Fibroblast of lung (primary cell): ENCODE measurements around the gene MAN1A1. TPM values are rescaled to one million over a fixed set of nuclear protein-coding genes. Genes with fewer than 3 reads are reported as not detected.
A peak's percentile ranks its signal among the peaks of the same experiment; 100 is the strongest.

ENCODE experiments used
- DNase-seq, 2 donors: peaks; one replicate each; pipeline versions ENCODE4 v3.0.0 to v3.0.0-alpha.2; 2010; ENCODE audit warnings: low read depth in 2 of 2
- H2AFZ ChIP-seq: 2 replicates; pipeline ENCODE4 v1.5.1; 2012; ENCODE audit warnings: low read length, control low read depth, inconsistent platforms
- H3K27ac ChIP-seq: 2 replicates; pipeline ENCODE4 v1.5.1; 2011; ENCODE audit warnings: low read length, control low read depth; ENCODE audit not compliant: insufficient read depth
- H3K27me3 ChIP-seq: 2 replicates; pipeline ENCODE4 v1.5.1; 2011; ENCODE audit warnings: mild to moderate bottlenecking, low read length; ENCODE audit not compliant: control insufficient read depth, insufficient read depth
- H3K36me3 ChIP-seq: 2 replicates; pipeline ENCODE4 v1.5.1; 2011; ENCODE audit warnings: low read length; ENCODE audit not compliant: control insufficient read depth, insufficient read depth
- H3K4me1 ChIP-seq: 2 replicates; pipeline ENCODE4 v1.5.1; 2011; ENCODE audit warnings: low read length; ENCODE audit not compliant: control insufficient read depth, insufficient read depth; ENCODE audit errors: extremely low read depth
- H3K4me2 ChIP-seq: 2 replicates; pipeline ENCODE4 v1.5.1; 2011; ENCODE audit warnings: low read length, control low read depth; ENCODE audit not compliant: insufficient read depth; ENCODE audit errors: extremely low read depth
- H3K4me3 ChIP-seq, 4 experiments: fragments of 200-600 bp in 1 of 4; sonication (generic) in 1 of 4; replicated peaks in 1 of 4; 2 replicates each; pipeline ENCODE4 v1.5.1; 2011 to 2016; ENCODE audit warnings: low read length in 4 of 4, low read depth in 3 of 4, mild to moderate bottlenecking in 3 of 4, control low read depth in 2 of 4, inconsistent platforms in 1 of 4, mixed read lengths in 1 of 4; ENCODE audit not compliant: insufficient read depth in 1 of 4; ENCODE audit errors: control extremely low read depth in 1 of 4
- H3K79me2 ChIP-seq: 2 replicates; pipeline ENCODE4 v1.5.1; 2012; ENCODE audit warnings: mild to moderate bottlenecking, low read length, inconsistent platforms; ENCODE audit not compliant: control insufficient read depth, insufficient read depth
- H3K9ac ChIP-seq: 2 replicates; pipeline ENCODE4 v1.5.1; 2011; ENCODE audit warnings: mild to moderate bottlenecking, low read length, control low read depth; ENCODE audit not compliant: insufficient read depth
- H3K9me3 ChIP-seq: 2 replicates; pipeline ENCODE4 v1.5.1; 2012; ENCODE audit warnings: low read depth, low read length; ENCODE audit not compliant: control insufficient read depth, insufficient read depth
- H4K20me1 ChIP-seq: 2 replicates; pipeline ENCODE4 v1.5.1; 2011; ENCODE audit warnings: low read length; ENCODE audit not compliant: control insufficient read depth, insufficient read depth; ENCODE audit errors: extremely low read depth
- CTCF ChIP-seq, 2 donors: IDR thresholded peaks in 1 of 2; conservative IDR thresholded peaks in 1 of 2; 1 replicate in 1 of 2; 2 replicates in 1 of 2; pipeline ENCODE4 v1.5.1; 2011 to 2012; ENCODE audit warnings: low read length in 2 of 2, control low read depth in 1 of 2, inconsistent platforms in 1 of 2, low read depth in 1 of 2, mild to moderate bottlenecking in 1 of 2
- EZH2 ChIP-seq: IDR thresholded peaks from 2 replicates; pipeline ENCODE4 v1.5.1; 2012; ENCODE audit warnings: low read length, control low read depth, mild to moderate bottlenecking; ENCODE audit errors: missing control alignments
- polyA plus RNA-seq, 2 donors: library from polyadenylated mRNA; depleted of rRNA in 1 of 2; stranded (reverse) in 1 of 2; unstranded in 1 of 2; fragments of >200 nt; gene quantifications; 2 replicates each; pipeline ENCODE4 v1.2.1, GENCODE V29; 2011 to 2012; ENCODE audit warnings: missing spikeins in 1 of 2
- total RNA-seq: library from RNA; depleted of rRNA; stranded (reverse); fragments of >200 nt; gene quantifications from 2 replicates; pipeline ENCODE4 v1.2.1, GENCODE V29; 2014

MAN1A1 gene
- total and polyA plus RNA-seq, 2 donors (not counting 1 experiment from before 2014, with no cell fraction given), result 39.5 to 120 TPM

- no peak overlapping the region for H3K4me2 ChIP-seq
- H3K27me3 ChIP-seq, result no peaks in the 10 kb centered on the region
- no peaks in the 10 kb centered on the region for H3K79me2 ChIP-seq
- TF ChIP-seq EZH2, result no peak
- TF ChIP-seq CTCF (conservative IDR thresholded peaks at IDR 0.05 in 1 of 2, IDR thresholded peaks at IDR 0.05 in 1 of 2; ENCODE audit: low read depth in 1 of 2, low read length in 2 of 2), result no peak
- no peak overlapping the region for H2AFZ ChIP-seq
- H3K36me3 ChIP-seq, result no peaks in the 10 kb centered on the region
- H3K27ac ChIP-seq, result no peak overlapping the region
- H3K9ac ChIP-seq, result no peak overlapping the region
- no peak overlapping the region for H3K4me3 ChIP-seq
- DNase-seq, result no peak
- H4K20me1 ChIP-seq, result no peaks in the 10 kb centered on the region
- no peaks in the 10 kb centered on the region for H3K4me1 ChIP-seq
- H3K9me3 ChIP-seq, result no peaks in the 10 kb centered on the region
Measured at GRCh38 chr6:119299694-119300093, 49.9 kb downstream of the MAN1A1 start.

GRCh38 chr6:119297049-119297448 is 52.5 kb downstream of the MAN1A1 start:
- no peak overlapping the region for H3K4me2 ChIP-seq
- no peak for DNase-seq
- no peaks in the 10 kb centered on the region for H3K4me1 ChIP-seq
- H3K79me2 ChIP-seq, result no peaks in the 10 kb centered on the region
- no peak overlapping the region for H2AFZ ChIP-seq
- no peaks in the 10 kb centered on the region for H3K27me3 ChIP-seq
- no peak overlapping the region for H3K4me3 ChIP-seq
- no peak for TF ChIP-seq EZH2
- no peak for TF ChIP-seq CTCF (conservative IDR thresholded peaks at IDR 0.05 in 1 of 2, IDR thresholded peaks at IDR 0.05 in 1 of 2; ENCODE audit: low read depth in 1 of 2, low read length in 2 of 2)
- no peaks in the 10 kb centered on the region for H4K20me1 ChIP-seq
- no peaks in the 10 kb centered on the region for H3K9me3 ChIP-seq
- no peak overlapping the region for H3K27ac ChIP-seq
- H3K9ac ChIP-seq, result no peak overlapping the region
- no peaks in the 10 kb centered on the region for H3K36me3 ChIP-seq

GRCh38 chr6:119296036-119297035 is 53.2 kb downstream of the MAN1A1 start:
- H4K20me1 ChIP-seq, result no peaks in the 10 kb centered on the region
- H3K4me1 ChIP-seq, result no peaks in the 10 kb centered on the region
- no peaks in the 10 kb centered on the region for H3K27me3 ChIP-seq
- H3K4me3 ChIP-seq, result no peak overlapping the region
- no peak overlapping the region for H3K27ac ChIP-seq
- H3K9me3 ChIP-seq, result no peaks in the 10 kb centered on the region
- TF ChIP-seq EZH2 (no peak), CTCF (conservative IDR thresholded peaks at IDR 0.05 in 1 of 2, IDR thresholded peaks at IDR 0.05 in 1 of 2; ENCODE audit: low read depth in 1 of 2, low read length in 2 of 2) (no peak)
- DNase-seq, result peak in 1 of 2 donors; percentile 69
- no peaks in the 10 kb centered on the region for H3K36me3 ChIP-seq
- H3K9ac ChIP-seq, result no peak overlapping the region
- no peak overlapping the region for H2AFZ ChIP-seq
- H3K4me2 ChIP-seq, result no peak overlapping the region
- no peaks in the 10 kb centered on the region for H3K79me2 ChIP-seq
